Uterus (tissue), 4 donors: ENCODE results near the gene PRKAR1A. TPM values are rescaled to one million over a fixed set of nuclear protein-coding genes. Genes with fewer than 3 reads are reported as not detected.

Experiments
- DNase-seq, 2 donors: peaks; one replicate each; pipeline ENCODE4 v3.0.0-alpha.2; 2019 to 2020
- H3K27ac ChIP-seq, 2 donors: fragments of 200-600 bp; sonication (generic); 1 replicate in 1 of 2; 2 replicates in 1 of 2; pipeline ENCODE4 v1.5.1; 2016 to 2018
- H3K27me3 ChIP-seq, 2 donors: fragments of 200-600 bp; sonication (generic); one replicate each; pipeline ENCODE4 v1.5.1; 2018 to 2019; ENCODE audit warnings: control low read depth in 1 of 2
- H3K36me3 ChIP-seq, 2 donors: fragments of 200-600 bp; sonication (generic); one replicate each; pipeline ENCODE4 v1.5.1; 2019; ENCODE audit warnings: control low read depth in 1 of 2
- H3K4me1 ChIP-seq, 2 donors: fragments of 200-600 bp; sonication (generic); one replicate each; pipeline ENCODE4 v1.5.1; 2018 to 2019; ENCODE audit warnings: control low read depth in 1 of 2
- H3K4me3 ChIP-seq, 2 donors: fragments of 200-600 bp; sonication (generic); 1 replicate in 1 of 2; 2 replicates in 1 of 2; pipeline ENCODE4 v1.5.1; 2018 to 2019; ENCODE audit warnings: mild to moderate bottlenecking in 1 of 2
- H3K9me3 ChIP-seq, 2 donors: fragments of 200-600 bp; sonication (generic); one replicate each; pipeline ENCODE4 v1.5.1; 2019; ENCODE audit warnings: control low read depth in 1 of 2
- POLR2A ChIP-seq, 2 donors: fragments of 450-650 bp; IDR thresholded peaks; one replicate each; pipeline ENCODE4 v1.6.1; 2016; ENCODE audit warnings: antibody characterized with exemption in 2 of 2, mild to moderate bottlenecking in 1 of 2, moderate library complexity in 1 of 2
- intact Hi-C: fragments of 100-400 bp; cut with DNase I; formaldehyde crosslinking; loops from one replicate; pipeline ENCODE4 v1.15.1; 2023; ENCODE audit warnings: low total_unique reads
- total RNA-seq, 4 donors: library from RNA; depleted of rRNA in 3 of 4; stranded (reverse); fragments of >200 nt in 3 of 4; gene quantifications; one replicate each; pipeline versions ENCODE4 v1.1.0 to v1.2.4, GENCODE V29; 2014 to 2023
- TF ChIP-seq, protein P1 (sequence below), 4 experiments: fragments of 200-600 bp in 2 of 4; fragments of 450-650 bp in 2 of 4; sonication (generic) in 2 of 4; IDR thresholded peaks; one replicate each; pipeline ENCODE4 v1.5.1; 2016 to 2019; ENCODE audit warnings: antibody characterized with exemption in 4 of 4, mild to moderate bottlenecking in 2 of 4, moderate library complexity in 1 of 4
- donor health status: DM: yes; HTN: yes; CAD: no.

PRKAR1A gene
- total RNA-seq, 4 donors from 2014 or later, result 171 to 532 (median 388) TPM

DNA sequence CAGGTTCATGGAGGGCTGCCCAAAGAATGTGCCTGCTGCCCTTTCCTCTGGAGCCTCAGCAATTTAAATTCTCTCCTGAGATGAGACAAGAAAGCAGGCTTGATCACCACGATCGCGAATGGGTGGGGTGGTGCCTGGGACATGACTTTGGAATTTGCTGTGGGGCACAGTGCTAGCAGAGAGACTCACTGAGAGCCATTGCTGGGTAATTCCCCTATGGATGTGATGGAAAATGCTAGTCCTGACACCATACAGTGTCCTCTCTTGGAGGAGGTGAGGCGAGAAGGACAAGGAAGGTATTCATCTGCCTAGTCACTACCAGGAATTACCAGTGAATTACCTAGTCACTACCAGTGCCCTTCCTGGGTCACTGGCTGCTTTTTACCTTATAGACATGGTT, 73.4 kb downstream of the PRKAR1A start:
- TF ChIP-seq, protein P1, sequence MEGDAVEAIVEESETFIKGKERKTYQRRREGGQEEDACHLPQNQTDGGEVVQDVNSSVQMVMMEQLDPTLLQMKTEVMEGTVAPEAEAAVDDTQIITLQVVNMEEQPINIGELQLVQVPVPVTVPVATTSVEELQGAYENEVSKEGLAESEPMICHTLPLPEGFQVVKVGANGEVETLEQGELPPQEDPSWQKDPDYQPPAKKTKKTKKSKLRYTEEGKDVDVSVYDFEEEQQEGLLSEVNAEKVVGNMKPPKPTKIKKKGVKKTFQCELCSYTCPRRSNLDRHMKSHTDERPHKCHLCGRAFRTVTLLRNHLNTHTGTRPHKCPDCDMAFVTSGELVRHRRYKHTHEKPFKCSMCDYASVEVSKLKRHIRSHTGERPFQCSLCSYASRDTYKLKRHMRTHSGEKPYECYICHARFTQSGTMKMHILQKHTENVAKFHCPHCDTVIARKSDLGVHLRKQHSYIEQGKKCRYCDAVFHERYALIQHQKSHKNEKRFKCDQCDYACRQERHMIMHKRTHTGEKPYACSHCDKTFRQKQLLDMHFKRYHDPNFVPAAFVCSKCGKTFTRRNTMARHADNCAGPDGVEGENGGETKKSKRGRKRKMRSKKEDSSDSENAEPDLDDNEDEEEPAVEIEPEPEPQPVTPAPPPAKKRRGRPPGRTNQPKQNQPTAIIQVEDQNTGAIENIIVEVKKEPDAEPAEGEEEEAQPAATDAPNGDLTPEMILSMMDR (IDR thresholded peaks at IDR 0.05), result no peak
- TF ChIP-seq POLR2A (IDR thresholded peaks at IDR 0.05), result no peak
- intact Hi-C loops, result no loop called here
- H3K9me3 ChIP-seq, result no peaks in the 10 kb centered on the region
- DNase-seq, result no peak
- H3K4me3 ChIP-seq, result no peak overlapping the region
- no peaks in the 10 kb centered on the region for H3K27me3 ChIP-seq
- H3K36me3 ChIP-seq, result no peaks in the 10 kb centered on the region
- peak overlapping the region; percentile 24 to 33 for H3K27ac ChIP-seq
- peaks cover 0 to 3% of the 10 kb centered on the region in 2 donors for H3K4me1 ChIP-seq

DNA sequence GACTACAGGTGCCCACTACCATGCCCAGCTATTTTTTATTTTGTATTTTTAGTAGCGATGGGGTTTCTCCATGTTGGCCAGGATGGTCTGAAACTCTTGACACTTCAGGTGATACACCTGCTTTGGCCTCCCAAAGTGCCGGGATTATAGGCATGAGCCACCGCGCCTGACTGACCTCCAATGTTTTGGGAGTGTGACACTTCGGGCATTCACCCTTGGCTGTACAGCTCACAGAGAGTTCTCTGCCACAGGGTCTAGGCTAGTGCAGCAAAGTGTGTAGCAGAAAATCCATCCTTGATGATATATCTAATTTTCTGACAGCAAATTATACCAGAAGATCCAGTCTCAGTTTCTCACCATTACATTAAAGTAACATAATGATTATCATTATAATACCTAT, 74.8 kb downstream of the PRKAR1A start:
- Histone ChIP-seq H3K9me3 (no peaks in the 10 kb centered on the region), H3K4me1 (peaks cover 5% of the 10 kb centered on the region in 2 donors), H3K27me3 (no peaks in the 10 kb centered on the region), H3K4me3 (no peak overlapping the region), H3K36me3 (no peaks in the 10 kb centered on the region), H3K27ac (peak overlapping the region in 1 of 2 donors; percentile 8)
- TF ChIP-seq, protein P1 (IDR thresholded peaks at IDR 0.05), result no peak
- no peak for TF ChIP-seq POLR2A (IDR thresholded peaks at IDR 0.05)
- intact Hi-C loops, result no loop called here
- no peak for DNase-seq

GRCh38 chr17:68587847-68588246, 75.6 kb downstream of the PRKAR1A start:
- H3K4me1 ChIP-seq, result peaks cover 9 to 11% of the 10 kb centered on the region in 2 donors
- intact Hi-C loops, result no loop called here
- TF ChIP-seq POLR2A (IDR thresholded peaks at IDR 0.05), result no peak
- TF ChIP-seq, protein P1 (IDR thresholded peaks at IDR 0.05), result no peak

DNA sequence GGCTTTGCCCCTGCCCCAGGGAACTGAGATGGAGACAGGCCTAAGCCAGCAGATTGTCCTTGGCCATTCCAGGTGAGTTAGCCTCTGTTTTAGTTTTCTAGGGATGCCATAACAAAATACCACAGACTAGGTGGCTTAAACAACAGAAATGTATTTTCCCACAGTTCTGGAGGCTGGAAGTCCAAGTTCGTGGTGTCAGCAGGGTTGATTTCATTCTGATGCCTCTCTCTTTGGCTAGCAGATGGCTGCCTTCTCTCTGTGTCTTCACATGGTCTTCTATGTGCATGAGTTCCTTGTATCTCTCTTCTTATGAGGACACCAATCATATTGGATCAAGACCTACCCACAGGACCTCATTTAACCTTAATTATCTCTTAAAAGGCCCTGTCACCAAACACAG, 76.1 kb downstream of the PRKAR1A start:
- H3K27ac ChIP-seq, result peak overlapping the region; percentile 8 to 47
- TF ChIP-seq POLR2A (IDR thresholded peaks at IDR 0.05), result no peak
- TF ChIP-seq, protein P1 (IDR thresholded peaks at IDR 0.05), result no peak
- peaks cover 15 to 16% of the 10 kb centered on the region in 2 donors for H3K4me1 ChIP-seq
- no peaks in the 10 kb centered on the region for H3K9me3 ChIP-seq
- no peak overlapping the region for H3K4me3 ChIP-seq
- intact Hi-C loops, result no loop called here
- no peak for DNase-seq
- H3K36me3 ChIP-seq, result no peaks in the 10 kb centered on the region
- no peaks in the 10 kb centered on the region for H3K27me3 ChIP-seq

More at GRCh38 chr17:68587847-68588246, 75.6 kb downstream of the PRKAR1A start:
- Histone ChIP-seq H3K4me3 (no peak overlapping the region), H3K27ac (peak overlapping the region; percentile 8 to 47), H3K36me3 (no peaks in the 10 kb centered on the region), H3K9me3 (no peaks in the 10 kb centered on the region), H3K27me3 (no peaks in the 10 kb centered on the region)
- DNase-seq, result no peak

- Histone ChIP-seq H3K36me3 (no peaks in the 10 kb centered on the region), H3K27me3 (no peaks in the 10 kb centered on the region), H3K9me3 (no peaks in the 10 kb centered on the region), H3K4me3 (no peak overlapping the region), H3K27ac (no peak overlapping the region), H3K4me1 (peaks cover 18 to 23% of the 10 kb centered on the region in 2 donors)
- DNase-seq, result no peak
- no peak for TF ChIP-seq POLR2A (IDR thresholded peaks at IDR 0.05)
- TF ChIP-seq, protein P1 (IDR thresholded peaks at IDR 0.05), result no peak
- intact Hi-C loops, result no loop called here
Measured at GRCh38 chr17:68589086-68589485, 76.9 kb downstream of the PRKAR1A start.
